GM18526 (cell line): ENCODE results near the gene TOLLIP.

Source experiments
- POLR2A ChIP-seq: IDR thresholded peaks from 3 replicates; pipeline ENCODE4 v1.6.1; 2011; ENCODE audit not compliant: insufficient read length; ENCODE audit errors: extremely low read depth

TOLLIP gene

DNA sequence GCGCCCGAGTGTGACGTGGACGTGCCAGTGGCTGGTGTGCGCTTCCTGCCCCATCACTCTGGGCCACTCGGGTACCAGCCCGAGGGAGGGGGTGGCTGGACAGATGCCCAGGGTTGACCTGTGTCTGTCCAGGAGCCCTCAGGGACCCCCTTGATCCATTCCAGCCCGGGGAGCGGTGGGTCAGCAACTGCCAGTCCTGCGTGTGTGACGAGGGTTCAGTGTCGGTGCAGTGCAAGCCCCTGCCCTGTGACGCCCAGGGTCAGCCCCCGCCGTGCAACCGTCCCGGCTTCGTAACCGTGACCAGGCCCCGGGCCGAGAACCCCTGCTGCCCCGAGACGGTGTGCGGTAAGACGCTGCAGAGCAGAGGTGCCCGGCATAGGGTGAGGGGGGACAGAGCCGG lies 52.1 kb downstream of the TOLLIP start:
- no peak for TF ChIP-seq POLR2A

DNA sequence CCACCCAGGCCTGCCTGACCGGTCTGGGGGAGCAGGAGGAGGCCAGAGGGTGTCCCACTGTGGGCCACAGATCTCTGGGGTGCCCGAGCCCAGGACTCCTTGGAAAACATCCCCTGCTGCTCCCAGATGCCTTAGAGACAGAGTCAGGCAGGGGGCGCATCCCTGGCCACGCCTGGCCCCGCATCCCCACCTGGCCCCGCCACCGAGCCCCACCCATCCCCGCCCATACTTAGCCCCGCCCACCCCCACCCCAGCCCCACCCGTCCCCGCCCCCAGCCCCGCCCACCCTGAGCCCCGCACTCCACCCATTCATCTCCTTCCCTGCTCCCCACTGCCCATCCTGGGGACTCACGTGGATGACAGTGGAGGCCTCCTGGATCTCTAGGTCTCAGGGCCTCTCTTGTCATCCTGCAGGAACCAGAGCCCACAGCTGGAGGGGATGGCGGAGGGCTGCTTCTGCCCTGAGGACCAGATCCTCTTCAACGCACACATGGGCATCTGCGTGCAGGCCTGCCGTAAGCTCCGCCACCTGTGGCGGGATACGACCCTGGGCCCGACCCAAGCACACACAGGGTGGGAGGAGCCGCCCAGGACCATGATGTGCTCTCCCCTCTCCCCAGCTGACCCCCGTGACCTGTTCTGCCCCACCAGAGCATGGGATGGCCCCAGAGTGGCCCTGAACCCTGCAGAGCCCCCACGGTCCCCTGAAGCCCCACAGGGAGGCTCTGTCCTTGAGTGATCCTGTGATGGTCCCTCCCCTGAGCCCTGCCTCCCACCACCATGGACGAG lies 53.0 kb downstream of the TOLLIP start:
- TF ChIP-seq POLR2A: no peak

DNA sequence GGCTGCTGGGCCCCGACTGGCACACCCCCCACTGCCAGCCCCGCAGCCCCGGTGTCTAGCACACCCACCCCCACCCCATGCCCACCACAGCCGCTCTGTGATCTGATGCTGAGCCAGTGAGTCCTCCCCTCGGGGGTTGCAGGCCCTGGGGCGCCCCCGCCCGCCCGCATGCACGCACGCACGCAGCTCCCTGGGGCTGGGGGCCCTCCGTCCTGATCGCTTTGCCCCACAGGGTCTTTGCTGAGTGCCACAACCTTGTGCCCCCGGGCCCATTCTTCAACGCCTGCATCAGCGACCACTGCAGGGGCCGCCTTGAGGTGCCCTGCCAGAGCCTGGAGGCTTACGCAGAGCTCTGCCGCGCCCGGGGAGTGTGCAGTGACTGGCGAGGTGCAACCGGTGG lies 54.3 kb downstream of the TOLLIP start:
- no peak for TF ChIP-seq POLR2A

DNA sequence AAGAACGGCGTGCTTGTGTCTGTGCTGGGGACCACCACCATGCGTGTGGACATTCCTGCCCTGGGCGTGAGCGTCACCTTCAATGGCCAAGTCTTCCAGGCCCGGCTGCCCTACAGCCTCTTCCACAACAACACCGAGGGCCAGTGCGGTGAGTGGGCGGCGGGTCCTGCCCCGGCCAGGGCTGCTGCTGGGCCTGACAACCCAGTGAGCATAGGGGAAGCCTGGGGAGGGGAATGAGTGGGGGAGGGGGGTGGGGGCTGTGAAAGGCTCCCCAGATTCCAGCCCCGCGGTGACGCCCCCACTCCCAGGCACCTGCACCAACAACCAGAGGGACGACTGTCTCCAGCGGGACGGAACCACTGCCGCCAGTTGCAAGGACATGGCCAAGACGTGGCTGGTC lies 54.7 kb downstream of the TOLLIP start:
- no peak for TF ChIP-seq POLR2A

DNA sequence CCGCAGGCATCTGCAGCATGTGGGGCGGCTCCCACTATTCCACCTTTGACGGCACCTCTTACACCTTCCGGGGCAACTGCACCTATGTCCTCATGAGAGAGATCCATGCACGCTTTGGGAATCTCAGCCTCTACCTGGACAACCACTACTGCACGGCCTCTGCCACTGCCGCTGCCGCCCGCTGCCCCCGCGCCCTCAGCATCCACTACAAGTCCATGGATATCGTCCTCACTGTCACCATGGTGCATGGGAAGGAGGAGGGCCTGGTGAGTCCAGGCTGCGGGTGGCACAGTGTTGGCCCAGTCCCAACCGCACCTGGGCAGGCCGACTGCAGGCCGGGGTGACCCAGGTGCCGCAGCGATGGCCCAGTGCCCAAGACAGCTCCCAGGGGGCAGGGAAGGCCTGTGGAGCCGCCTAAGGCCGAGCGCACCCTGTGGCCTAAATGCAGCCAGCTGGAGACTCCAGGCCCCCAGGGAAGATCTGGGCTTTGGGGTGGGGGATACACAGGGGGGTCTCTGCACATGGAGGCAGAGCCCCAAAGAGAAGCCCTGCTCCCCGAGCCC lies 55.3 kb downstream of the TOLLIP start:
- TF ChIP-seq POLR2A: no peak

DNA sequence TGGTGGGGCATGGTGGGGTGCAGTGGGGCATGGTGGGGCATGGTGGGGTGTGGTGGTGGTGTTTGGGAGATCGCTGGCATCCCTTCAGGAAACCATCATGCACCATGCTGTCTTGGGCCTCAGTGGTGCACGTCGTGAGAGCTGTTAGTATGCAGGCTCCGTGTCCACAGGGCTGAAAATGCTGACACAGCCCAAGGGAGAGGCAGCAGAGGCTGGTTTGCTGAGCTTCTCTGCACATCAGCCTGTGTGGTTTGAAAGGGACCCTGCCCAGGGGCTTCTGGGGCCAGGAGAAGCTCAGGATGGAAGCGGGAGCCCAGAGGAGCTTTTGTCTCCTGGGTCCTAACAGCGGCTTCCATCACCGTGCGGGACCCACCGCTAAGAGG lies 56.3 kb downstream of the TOLLIP start:
- no peak for TF ChIP-seq POLR2A

DNA sequence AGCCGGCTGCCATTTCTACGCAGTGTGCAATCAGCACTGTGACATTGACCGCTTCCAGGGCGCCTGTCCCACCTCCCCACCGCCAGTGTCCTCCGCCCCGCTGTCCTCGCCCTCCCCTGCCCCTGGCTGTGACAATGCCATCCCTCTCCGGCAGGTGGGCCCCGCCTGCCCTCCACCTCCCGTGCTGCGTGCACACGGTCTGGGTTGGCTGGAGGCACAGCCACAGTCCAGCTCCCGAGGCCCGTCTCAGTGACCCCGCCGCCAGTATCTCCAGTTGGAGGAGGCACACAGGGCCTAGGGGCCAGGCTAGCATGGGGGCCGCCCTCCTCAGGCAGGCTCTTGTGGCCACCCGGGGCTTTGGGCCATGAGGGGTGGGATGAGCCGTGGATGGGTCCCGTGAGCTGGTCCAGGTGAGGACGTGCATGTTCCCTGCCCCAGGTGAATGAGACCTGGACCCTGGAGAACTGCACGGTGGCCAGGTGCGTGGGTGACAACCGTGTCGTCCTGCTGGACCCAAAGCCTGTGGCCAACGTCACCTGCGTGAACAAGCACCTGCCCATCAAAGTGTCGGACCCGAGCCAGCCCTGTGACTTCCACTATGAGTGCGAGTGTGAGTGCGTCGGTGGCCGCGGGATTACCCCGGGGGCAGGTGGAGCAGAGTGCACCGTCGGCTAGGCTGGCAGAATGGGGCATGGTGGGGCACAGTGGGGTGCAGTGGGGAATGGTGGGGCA lies 56.9 kb downstream of the TOLLIP start:
- no peak for TF ChIP-seq POLR2A

DNA sequence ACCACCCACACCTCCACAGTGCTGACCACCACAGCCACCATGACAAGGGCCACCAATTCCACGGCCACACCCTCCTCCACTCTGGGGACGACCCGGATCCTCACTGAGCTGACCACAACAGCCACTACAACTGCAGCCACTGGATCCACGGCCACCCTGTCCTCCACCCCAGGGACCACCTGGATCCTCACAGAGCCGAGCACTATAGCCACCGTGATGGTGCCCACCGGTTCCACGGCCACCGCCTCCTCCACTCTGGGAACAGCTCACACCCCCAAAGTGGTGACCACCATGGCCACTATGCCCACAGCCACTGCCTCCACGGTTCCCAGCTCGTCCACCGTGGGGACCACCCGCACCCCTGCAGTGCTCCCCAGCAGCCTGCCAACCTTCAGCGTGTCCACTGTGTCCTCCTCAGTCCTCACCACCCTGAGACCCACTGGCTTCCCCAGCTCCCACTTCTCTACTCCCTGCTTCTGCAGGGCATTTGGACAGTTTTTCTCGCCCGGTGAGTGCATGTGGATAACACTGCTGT lies 58.1 kb downstream of the TOLLIP start:
- no peak for TF ChIP-seq POLR2A

DNA sequence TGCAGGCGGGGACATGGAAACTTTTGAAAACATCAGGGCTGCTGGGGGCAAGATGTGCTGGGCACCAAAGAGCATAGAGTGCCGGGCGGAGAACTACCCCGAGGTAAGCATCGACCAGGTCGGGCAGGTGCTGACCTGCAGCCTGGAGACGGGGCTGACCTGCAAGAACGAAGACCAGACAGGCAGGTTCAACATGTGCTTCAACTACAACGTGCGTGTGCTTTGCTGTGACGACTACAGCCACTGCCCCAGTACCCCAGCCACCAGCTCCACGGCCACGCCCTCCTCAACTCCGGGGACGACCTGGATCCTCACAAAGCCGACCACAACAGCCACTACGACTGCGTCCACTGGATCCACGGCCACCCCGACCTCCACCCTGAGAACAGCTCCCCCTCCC lies 67.1 kb downstream of the TOLLIP start:
- TF ChIP-seq POLR2A: no peak

DNA sequence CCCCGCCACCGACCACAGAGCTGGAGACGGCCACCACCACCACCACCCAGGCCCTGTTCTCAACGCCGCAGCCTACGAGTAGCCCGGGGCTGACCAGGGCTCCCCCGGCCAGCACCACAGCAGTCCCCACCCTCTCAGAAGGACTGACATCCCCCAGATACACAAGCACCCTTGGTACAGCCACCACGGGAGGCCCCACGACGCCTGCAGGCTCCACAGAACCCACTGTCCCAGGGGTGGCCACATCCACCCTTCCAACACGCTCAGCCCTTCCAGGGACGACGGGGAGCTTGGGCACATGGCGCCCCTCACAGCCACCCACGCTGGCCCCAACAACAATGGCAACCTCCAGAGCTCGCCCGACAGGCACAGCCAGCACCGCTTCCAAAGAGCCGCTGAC lies 67.7 kb downstream of the TOLLIP start:
- no peak for TF ChIP-seq POLR2A

DNA sequence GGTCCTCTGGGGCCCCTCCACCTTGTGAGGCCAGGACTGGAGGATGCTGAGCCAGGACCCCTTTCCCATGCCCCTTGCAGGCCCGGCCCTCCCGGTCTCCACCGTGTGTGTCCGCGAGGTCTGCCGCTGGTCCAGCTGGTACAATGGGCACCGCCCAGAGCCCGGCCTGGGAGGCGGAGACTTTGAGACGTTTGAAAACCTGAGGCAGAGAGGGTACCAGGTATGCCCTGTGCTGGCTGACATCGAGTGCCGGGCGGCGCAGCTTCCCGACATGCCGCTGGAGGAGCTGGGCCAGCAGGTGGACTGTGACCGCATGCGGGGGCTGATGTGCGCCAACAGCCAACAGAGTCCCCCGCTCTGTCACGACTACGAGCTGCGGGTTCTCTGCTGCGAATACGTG lies 68.7 kb downstream of the TOLLIP start:
- TF ChIP-seq POLR2A: no peak

DNA sequence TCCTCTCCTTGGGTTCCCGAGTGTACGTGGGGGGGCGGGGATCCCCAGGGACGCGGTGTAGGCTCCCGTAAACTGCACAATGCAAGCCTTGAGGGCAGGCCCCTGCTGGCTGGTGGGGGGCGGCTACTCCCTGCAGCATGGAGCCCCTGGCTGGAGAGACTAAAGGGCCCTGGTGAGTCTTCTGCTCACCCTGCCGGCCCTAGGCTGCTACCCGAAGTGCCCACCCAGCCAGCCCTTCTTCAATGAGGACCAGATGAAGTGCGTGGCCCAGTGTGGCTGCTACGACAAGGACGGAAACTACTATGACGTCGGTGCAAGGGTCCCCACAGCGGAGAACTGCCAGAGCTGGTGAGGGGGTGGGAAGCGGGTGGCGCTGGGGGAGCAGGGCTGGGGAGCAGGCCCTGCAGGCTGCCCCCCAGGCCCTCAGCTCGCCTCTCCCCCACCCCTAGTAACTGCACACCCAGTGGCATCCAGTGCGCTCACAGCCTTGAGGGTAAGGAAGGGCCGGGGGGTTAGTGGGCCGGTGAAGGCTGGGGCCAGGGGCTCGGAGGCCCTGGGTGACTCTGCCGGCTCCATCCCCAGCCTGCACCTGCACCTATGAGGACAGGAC lies 69.7 kb downstream of the TOLLIP start:
- TF ChIP-seq POLR2A: no peak

DNA sequence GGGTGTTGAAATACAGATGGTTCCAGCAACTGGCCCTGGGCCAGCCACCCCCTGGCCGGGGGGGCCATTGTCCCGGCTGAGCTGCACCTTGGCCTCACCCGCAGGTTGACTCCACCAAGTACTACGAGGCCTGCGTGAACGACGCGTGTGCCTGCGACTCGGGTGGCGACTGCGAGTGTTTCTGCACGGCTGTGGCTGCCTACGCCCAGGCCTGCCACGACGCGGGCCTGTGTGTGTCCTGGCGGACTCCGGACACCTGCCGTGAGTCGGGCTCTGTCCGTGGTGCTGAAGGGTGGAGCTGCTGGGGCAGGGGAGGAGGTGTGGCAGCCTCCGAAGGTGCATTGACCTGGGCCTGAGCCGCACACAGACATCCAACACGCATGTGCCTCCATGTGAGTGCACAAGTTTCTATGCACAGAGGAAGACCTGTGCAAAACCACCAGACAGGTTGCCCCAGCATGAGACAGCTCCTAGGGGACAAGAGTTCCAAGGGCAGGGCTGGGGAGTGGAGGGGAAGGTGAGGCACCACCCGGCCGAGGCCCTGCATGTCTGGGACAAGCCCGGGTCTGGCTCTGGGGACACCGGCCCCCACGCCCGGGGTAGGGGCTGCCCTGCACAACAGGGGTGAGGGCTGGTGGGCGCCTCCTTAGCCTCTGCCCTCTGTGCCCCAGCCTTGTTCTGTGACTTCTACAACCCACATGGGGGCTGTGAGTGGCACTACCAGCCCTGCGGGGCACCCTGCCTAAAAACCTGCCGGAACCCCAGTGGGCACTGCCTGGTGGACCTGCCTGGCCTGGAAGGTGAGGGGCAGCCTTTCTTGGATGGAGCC lies 70.5 kb downstream of the TOLLIP start:
- TF ChIP-seq POLR2A: no peak

DNA sequence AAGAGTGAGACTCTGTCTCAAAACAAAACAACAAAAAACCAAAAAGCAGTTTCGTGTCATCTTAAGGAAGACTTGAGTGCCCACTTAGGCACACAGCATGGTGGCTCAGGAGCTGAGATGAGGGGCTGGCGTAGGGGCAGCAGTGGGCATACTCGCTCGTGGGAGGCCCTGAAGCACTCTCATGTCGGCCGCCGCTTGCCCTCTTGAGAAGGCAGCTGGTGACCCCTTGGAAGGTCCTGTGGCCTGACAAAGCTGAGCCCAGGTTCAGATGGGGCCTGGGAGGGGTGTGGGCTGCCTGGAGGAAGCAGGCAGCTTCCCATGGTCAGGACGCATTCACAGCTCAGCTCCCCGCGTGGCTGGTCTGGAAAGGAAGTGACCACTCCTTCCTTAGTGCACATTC lies 71.6 kb downstream of the TOLLIP start:
- TF ChIP-seq POLR2A: no peak

DNA sequence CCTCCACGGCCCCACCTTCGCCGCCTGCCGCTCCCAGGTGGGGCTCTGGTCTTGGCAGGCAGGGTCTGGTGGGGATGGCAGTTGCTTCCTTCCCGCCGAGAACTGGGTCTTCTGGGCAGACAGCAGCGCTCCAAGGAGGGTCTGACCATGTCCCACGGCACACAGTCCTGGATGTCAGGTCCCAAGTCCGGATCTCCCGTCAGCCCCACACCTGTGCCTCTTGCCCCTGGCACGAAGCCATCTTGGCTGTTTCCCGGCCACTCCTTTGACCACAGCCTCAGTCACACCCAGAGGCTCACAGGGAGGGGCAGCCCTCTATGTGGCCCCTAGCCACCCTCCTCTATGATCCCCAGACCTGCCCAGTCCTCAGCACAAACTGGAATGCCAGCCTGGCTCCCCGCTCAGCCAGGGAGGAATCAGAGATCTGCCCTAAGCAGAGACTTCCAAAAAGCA lies 72.3 kb downstream of the TOLLIP start:
- TF ChIP-seq POLR2A: no peak
